Stimulated activated CD4-positive, alpha-beta T cell treated with anti-CD3 and anti-CD28 coated beads, Interleukin-15, amount 100 ng/mL, for 24 hours (primary cell): ENCODE results near the gene BCL11A.

Source experiments
- DNase-seq: peaks from one replicate; pipeline ENCODE4 v3.0.0-alpha.2; 2020

BCL11A gene

DNA sequence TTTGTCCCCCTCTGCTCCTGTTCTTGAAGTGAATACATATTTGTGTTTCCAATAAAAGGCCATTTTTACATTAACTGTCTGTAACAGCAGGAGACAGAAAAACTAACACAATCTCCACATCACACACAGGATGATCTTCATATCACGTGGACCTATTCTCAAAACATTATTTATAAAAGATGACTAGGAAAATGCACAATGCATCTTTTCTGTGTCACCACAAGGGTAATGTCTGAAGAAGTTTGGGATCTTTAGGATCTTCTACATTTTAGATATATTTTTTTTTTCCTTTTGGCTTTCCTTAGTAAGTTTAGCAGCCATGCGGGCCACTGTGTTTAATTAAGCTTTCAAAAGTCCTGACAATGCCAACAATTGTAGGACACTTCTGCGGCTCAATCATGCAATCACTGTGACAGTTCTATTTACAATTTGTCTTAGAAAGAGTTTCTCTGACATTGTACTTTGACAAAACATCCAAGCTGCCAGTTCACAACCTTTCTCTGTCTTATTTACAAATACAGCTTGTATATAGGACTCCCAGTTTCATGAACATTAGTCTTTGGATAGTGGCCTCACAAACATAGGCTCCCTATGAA lies 12.3 kb downstream of the BCL11A start:
- no peak for DNase-seq

DNA sequence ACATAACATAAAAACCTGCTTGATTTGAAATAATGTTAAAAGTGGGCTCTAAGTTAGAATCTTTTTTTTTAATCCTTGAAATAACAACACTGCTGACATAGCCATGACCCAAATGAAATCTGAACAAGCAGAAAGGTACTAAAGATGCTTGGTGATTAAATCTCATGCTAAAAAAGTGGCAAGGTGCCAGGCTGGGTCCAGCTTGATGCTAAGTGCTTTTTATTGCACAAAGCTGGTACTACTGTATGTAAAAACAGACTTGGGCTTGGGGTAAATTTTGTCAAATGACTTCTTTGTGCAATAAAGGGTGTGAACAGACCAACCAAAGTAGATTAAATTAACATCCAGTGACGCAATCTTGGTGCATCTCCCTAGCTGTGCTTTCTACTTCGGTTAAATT lies 13.4 kb downstream of the BCL11A start:
- no peak for DNase-seq

DNA sequence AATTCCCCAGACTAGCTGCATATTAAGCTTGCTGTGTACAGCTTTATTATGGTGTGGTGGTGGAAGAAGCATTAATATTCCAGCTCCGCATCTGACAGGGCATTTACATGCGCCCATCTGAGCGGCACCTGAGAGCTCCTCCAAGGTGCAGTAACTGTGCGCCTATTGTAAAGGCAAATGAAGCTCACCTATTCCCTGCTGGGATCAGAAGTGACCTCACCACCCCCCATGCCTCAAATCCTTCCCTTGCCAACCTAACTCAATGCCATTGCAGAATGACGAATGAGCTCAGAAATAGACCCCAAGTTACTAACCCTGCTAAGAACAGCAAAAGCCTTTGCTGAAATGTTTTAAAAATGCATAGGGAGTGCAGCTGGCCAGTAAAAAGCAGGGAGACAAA lies 14.3 kb downstream of the BCL11A start:
- no peak for DNase-seq

DNA sequence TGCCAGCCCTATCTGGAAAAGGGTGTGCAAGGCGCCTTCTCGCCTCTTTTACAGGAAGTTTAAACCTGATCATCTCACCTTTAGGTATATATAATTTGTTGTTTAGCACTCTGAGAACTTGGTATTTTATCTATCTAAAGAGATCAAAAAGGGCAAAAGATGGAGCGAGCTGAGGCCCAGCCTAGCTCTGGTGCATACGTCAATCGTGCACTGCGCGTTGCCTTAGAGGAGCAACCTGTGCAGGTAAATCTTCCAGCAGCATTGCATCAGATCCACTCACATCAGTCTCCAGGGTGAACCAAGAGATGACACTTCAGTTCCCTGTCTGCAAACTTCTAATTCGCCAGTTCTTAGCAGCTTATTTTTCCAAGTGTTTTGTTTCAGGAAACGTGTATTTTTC lies 15.4 kb downstream of the BCL11A start:
- DNase-seq = no peak

DNA sequence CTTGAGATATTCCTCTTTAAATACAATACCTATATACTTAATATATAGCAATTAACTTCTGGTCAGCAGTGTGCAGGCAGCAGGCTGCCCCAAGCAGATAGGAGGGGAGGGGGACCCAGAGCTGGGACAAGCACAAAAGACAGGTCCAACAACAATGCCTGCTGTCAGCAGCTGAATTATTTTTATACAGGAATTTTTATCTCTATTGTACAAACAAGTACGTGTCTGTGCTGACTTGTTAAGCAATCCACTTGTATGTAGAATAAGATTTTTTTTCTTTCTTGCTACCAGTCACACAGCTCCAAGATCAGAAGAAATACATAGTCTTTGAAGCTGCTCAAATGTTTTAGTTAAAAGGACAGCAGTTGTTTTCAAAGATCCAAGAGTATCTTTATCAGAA lies 16.7 kb downstream of the BCL11A start:
- no peak for DNase-seq

DNA sequence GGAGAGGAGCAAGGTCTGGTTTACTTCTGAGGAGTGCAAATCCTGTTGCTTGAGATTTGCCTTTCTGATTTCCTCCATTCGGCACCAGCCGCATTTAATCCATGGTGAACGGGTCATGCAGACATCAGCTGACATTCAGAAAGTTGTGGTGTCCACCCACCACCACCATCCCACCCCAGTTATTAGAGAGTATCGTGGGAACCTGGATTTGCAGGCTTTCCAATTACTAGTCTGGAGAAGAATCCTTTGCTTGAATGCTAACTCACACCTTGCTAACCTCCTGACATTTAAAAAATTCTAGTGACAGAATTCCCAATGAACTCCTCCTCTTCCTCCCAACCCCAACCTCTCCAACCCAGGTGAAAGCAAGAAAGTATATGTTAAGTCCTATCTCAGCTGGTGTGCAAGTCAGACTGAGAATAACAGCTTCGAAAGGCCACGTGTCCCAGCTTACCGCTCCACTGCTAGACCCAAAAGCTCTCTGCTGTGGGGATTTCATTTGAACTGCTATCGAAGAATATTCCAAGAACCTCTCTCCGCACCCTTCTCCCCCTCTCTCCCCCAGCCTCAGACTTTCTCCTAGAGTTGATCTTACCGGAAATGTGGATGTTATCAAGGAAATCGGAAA lies 17.7 kb downstream of the BCL11A start:
- DNase-seq = no peak

DNA sequence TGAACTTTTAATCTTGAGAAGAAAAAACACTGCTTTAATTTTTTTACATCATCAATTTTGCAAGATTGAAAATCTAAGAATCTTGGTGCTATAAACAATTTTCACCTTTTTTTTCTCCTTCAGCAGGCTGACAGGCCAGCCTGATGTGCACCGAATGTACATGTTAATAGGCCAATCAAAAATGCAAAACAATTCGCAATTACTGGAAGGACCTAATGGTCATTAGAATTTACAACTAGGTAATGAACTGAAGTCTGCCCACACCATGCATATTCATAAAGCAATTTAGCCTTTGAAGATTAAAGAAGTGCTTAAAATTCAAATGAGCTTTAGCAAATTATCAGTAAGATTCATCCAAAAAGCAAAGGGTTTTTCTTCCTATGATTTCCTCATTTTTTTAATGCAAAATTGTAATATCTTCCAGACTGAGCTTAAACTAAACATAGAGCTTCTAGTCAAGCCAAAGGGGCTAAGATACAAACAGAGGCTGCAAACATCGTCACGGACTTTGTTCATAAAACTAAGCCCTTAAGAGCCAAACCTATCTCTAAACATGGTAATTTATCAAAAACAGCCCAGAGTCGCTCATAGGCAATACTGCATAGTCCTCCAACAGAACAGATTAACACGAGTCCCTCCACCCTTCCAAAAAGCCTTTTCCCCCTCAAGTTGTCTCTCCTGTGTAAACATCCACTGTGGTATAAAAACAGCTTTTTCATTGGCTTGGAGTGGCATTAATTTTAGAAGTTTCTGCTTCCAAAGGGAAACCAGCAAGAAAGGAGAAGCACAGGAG lies 18.4 kb downstream of the BCL11A start:
- no peak for DNase-seq

DNA sequence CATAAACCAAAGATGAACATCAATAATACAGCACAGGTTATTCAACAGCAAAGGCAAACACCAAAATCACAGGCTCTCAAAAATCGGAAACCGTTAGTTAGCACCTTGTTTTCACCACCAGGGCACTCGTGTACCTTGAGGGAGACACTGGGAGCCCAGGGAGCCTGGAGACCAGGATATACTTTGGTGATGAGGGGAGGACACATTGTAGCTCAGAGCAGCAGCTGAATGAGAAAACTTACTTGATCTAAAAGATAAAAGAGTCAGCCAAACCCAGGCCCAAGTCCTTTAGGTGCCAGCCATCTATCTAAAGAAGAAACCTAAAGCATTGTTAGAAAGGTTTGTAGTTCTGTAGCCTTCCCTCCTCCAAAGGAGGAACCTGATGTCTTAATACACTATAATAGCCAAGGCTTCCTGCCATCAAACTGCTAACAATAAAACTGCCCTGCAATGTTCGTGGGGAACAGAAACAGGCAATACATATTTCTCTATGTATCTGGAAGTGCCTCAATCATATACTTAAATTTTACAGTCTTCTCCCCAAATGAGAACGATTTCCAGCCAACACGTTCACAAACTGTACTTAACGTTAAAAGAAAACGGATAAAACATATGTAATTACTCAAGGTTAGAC lies 19.3 kb downstream of the BCL11A start:
- no peak for DNase-seq

DNA sequence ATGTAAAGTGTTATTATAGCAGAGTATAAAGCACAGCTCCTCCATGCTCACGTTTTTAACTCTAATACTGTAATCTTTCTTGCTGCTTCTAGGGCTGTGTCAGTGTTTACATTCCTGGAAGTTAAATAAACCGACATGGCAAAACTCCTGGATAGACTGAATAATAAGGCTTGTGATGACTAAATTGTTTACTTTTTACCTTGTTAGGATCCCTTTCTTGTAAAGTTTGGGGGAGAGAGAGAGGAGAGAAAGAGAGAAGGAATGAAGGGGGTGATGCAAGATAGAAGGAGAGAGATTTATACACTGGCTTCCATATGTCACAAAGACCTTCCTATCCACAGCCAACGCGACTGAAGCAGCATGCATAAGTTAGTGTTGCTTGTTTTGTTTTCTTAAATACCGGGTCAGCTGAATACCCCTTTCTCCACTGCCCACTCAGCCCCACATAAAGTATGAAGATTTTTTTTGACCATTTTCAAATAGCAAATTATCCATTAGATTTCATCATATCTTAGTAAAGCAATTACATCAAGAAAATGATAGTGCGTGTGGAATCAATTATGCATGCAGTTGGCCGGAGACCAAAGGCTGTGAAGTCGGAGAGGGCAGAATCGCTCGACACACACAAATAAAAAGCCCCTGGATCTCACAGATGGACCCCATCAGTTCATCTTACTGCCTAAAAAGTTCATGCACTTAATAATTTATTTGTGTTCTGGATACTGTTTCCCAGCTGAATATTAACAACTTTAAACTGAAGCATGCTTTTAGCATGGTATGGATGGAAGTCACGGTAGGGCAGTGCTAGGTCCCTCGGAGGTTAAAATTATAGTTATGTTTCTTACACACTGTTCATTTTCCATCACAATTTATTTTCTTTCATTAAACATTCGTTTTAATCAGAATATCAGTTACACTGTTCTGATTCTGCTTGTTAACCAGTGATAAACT lies 20.1 kb downstream of the BCL11A start:
- DNase-seq = no peak

DNA sequence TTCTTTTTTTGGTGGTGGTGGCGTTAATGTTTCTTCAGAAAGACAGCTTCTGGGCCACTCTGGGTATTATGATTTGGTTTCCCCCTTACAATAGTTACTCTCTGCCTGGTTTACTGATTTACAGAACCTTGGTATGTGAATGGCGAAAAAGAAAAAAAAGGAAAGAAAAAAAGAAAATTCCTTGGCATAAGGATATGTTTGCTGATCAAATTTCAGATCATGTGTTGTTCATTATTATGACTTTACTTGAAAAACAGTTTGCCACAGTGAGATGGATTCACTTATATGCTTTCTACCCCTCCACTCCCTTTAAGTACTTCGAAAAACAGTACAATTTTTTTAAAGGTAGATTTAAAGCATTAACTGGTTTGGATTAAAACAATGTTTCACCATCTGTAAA lies 21.0 kb downstream of the BCL11A start:
- DNase-seq = no peak

DNA sequence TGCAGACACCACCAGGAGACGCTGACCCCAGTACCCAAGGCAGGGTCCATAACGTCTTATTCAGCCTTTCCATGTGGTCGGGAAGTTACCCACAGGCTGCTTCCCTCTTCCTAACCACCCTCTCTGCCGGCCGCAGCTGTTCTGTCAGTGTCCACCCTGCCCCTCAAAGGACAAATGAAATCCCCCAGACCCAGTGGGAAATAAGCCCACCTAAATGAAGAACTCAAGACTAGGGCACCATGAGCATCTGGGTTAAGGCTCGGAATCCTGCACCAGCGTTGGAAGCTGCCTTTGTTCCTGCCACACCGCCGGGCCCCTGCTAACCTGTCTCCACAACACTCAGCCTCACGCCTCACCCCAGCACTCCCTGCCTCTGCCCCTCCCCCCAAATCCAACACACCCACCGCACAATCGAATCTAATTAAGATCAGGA lies 21.7 kb downstream of the BCL11A start:
- no peak for DNase-seq

DNA sequence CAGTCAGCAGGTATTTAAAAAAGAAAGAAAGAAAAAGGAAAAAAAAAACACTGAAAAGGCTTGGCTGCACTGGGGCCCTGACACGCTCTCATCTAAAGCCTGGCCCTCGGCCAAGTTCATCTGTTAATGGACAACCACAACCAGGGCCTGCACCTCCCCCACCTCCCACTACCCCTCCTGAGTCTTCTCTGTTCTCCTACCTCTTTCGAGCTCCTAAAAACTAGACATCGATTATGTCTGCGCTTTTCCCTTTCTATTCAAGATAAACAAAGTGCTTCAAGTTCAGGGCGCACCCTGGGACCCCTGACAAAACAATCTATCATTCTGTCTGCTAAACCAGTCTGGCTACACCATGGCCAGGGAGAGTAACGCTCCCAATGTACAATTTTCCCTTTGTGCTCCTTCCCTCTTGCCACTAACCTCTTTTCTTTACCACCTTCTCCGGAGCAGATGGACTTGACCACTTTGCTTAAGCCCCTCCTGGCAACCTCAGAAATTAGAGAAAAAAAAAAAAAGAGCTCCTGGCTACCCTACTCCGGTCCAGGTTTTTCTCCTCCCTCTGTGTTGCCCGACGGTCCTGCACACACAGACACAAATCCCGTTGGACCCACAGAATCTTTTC lies 22.7 kb downstream of the BCL11A start:
- DNase-seq = no peak

DNA sequence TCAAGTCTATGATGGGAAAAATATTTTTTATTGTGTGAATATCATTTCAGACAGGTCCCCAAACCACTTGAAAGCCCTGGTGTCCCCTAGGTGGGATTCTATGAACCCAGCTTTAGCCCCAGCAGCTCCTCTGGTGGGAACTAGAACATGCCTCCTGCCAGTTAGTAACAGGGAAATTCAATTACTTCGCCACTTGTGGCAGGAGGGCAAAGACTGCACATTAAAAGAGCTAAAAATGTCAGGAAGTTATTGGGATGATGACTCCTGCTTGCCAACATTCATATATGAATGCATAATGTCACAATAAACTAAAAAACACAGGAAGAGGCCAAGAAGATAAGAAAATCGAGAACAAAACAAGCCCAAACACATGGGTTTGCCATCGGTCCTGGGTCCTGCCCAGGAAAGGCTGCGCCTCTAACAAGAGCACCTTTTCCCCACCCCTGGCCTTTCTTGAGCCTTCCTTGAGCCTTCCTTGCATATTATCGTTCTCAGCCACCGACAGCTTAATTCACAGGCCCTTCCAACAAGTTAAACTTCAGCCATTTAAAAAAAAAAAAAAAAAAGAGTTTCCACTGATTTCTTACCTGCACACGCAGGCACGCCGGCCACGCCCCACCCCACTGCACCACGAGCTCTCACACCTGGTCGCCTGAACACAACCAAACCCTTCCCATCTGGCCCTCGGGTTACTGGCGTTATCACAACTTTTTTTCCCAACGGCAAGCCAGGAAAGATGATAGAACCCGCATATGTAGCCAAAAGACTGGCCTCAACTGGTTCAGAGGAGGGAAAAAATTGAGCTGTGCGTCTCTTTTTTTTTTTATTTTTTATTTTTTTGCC lies 23.4 kb downstream of the BCL11A start:
- DNase-seq = no peak

DNA sequence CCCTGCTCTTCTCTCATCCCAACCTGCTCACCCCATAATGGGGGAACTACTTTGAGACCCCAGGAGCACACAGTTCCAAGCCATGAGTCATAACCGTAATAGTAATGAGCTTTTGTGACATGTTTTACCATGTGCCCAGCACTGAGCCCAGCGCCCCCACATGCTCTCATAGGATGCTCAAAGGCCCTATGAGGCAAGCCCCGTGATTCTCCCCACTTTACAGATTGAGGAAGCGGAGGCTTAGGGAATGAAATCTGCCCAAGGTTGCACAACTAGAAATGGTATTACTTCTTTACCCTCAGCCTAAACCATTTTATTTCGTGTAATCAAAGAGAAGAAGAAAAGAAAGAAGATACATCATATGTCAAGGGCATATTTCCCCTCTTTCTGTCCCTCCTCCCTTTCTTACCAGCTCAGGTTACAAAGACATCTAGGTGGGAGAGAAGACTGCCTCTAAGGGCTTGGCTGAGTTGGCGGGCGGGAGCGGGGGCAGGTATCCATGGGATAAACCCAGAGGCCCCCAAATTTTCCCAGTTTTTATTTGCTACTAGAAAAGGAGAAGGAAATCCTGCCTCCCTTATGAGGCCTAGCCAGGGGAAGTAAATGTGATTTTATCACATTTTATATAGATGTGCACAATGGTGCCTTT lies 24.2 kb downstream of the BCL11A start:
- DNase-seq = no peak

DNA sequence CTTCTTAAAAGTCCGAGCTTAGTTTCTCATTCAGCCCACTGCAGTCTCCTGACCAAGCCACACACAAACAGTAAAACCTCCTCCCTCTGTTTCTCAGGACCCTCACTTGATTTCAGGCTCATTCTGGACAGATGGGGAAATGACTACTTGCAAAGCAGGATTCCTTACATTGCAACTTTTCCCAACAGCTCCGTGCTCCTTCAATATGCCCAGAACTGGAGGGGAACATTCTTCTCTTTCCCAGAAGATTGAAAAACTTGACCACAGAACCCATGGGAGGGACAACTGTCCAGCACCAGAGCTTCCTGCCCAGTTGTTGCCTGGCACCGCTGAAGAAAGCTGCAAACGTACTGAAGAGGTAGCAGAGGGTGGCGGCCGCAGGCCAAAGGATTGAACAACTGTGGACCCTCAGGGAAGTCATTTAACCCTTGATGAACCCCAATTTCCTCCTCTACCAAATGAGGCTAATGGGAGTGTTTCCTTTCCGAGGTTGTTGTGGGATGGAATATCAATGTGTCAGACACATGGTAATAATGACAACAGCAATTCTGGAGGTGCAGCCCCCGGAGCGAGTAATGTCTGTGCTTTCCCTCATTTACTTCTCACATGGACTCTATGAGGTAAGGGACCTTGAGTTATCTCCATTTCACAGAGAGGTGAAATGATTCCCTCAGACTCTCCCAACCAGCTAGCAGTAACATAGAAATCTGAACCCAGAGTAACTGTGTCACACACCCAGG lies 25.0 kb downstream of the BCL11A start:
- no peak for DNase-seq

DNA sequence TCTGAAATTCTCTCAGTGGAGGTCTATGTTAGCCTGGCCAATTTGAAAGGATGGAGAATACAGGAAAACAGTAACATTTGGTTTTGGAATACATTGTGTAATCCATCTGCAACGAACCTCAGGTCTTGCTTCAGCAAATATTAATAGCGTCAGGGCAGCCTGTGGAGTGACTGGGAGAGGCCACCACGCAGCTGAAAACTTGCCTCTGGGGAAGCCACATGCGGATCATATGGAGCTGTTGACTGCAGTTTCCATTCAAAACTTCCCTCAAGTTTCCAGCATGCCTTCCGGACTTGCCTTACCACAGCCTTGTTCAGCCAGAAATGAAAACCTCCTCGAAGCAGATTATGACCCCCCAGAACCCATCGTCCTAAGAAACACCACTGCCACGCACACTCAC lies 25.7 kb downstream of the BCL11A start:
- no peak for DNase-seq

DNA sequence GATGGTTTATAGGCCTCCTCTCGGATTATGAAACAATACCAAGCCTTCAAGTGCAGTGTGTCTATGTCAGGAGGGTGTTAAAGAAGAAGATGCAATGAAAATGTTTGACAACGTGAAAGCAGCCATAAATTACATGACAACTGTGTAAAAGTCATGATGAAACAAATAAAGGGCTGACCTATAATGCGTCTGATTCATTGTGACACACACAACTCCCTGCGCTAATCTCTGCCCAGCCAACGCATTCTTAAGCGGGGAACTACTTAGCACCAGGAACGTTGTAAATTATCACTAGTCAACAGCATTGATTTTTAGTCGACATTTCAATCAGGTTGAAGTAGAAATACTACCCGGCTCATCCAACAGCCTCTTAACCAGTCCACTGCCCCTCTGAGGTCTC lies 26.8 kb downstream of the BCL11A start:
- DNase-seq = no peak

DNA sequence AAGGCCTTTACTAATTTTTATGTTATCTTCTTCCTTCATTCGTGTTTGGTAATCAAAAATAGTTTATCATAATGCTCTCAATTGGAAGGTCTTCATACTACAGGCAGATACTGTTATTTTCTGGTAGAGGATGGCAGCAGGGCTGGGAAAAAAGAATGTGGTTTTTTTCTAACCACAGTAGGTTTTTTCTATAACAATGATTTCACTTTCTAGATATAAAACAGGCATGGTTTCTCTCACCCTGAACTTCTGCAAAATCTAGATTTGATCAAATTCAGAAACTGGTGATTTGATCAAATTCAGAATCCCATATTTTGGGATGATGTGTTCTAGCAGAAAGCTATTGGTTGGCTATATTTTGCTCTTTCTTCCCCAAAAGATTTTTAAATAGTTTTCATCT lies 27.6 kb downstream of the BCL11A start:
- no peak for DNase-seq

DNA sequence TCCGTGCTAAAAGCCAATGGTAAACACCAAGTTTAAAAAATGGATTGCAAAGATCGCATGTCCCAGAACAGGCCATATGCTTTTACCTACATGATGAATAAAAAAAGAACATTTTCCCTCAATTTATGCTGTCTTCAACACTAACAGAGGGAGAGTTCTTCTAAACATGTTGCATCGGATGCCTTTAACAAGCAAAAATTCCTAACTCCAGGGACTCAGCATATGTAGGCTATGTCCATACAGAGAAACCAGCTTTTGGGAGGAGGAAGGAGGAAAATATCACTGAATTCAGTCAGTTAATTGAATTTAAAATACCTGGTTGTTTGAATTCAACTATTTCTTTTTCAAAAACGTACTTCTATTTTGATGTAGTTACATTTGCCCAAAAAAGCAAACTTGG lies 28.6 kb downstream of the BCL11A start:
- DNase-seq = no peak

DNA sequence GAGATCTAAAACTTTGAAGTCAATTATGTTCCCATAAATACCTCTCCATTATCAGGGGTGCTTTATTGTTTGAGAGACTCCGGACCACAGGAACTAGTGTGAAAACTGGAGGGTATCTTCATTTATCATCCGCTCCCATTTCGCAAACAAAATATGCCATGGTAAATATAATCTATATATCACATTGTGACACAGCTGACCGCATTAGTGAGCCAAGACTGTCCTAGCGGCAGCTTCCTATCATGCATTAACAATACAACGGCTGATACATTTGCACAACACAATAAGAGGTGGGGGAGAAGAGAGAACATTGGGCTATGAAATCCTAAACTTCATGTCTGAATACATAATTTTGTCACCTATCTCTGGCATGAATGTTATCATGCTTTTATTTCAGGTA lies 29.5 kb downstream of the BCL11A start:
- DNase-seq = no peak
